ENCODE results near the gene CEP41.

CEP41 gene

GRCh38 chr7:130352194-130353074, 88.4 kb downstream of the CEP41 start:
- DNase-seq (ENCODE audit: low read depth, low spot score) = no peak

DNA sequence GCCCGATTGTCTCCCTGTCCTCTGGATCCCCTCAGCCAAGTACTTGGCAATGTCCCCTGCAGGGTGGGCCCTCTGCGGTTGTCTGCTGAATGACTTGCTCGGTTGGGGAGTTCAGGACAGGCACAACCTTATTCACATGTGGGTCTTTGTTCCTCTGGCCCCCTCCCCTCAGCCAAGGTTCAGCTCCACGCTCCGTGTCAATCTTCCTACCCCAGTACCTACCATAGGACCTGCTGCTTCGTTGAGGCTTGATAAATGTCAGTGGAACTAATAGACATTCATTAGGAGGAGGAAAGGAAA, 89.1 kb downstream of the CEP41 start:
- DNase-seq (ENCODE audit: low read depth, low spot score) = no peak

DNA sequence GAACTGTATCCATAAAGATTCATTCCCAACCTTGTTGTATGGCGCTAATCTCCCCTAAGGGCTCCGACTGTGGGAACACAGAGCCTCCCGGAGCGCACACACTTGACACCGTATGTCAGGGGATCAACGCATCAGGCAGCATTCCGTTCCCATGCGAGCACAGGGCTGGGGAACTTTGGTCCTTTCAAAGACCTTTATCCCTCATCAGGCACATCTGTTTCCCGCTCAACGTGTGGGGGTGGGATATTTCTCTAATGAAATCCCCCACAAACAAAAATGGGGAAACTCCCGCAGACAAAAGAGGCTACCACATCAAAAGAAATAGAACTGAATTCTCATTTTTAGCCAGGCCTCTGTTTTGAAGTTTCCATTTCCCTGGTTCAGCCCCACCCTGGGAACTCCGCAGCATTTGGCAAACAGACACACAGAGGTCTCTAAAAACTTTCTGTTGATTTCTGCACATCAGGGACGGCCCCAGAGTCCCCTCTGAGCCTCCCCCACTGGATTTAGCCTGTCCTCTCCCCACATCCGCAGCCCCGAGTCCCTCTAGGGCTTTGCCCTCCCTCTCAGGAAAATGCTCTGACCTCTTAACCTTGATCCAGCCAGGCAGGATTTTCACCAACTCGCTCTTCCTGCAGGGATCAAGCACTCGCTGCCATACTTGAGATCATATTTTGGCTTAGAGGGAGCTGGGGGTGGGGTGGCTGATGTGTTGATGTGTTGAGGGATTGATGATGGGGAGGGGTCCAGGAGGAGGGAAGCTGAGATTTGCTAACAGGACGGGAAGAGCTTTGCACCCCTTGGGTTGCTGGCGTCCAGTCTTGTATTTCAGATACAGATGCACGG, 89.6 kb downstream of the CEP41 start:
- no peak for DNase-seq (ENCODE audit: low read depth, low spot score)

DNA sequence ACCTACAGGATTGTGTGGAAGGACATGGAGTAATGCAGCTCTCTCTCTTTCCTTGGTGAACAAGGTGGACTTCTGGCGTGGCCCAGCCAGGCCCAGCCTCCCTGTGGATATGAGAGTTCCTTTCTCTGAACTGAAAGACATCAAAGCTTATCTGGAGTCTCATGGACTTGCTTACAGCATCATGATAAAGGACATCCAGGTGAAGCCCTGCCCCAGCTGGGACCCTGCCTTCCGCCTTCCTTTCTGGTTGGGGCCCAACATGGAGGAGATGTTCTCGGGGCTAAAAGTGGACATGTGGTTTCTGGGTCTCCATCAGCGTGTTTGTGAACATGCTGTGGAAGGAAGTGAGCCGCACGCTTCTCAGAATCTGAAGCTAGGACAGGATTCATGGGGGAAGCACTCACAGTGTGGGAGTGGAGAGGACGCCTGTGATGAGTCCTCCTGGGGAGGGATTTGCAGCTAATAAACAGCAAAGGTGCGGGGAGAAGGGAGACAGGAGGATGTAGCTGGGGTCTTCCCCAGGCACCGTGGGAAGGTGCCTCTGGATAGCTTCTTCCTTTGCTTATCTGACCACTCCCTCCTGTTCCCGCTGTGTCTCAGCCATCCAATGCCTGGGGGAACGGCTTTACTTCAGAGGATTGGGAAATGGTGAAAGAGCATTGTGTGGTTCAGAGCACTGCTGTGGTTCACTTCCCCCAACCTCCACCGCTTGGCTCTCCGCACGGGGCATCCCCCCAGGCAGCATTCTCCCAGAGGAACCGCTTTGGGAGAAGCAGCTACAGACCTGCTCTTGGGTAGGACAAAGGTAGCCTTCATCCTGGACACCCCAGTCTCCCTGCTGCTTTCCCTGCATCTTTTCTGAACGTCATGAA, 90.7 kb downstream of the CEP41 start:
- DNase-seq (ENCODE audit: low read depth, low spot score) = no peak

DNA sequence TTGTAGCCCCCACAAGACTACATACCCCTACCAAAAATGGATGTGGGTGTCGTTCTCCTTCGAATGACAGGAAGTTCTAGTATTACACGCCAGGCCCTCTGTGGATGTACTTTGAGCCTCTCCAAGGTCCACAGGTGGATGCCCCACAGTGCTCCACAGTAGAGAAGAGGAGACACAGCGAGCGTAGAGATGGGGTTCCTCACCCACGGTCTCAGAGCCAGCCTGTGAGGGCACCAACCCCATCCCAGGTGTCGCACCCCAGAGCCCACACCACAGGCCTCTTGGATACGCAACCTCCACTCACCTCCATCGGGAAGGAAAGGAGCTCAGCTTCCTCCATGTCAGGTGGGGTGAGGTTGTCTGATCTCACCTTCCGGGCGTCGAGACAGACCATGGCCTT, 93.9 kb downstream of the CEP41 start:
- DNase-seq (ENCODE audit: low read depth, low spot score) = no peak

DNA sequence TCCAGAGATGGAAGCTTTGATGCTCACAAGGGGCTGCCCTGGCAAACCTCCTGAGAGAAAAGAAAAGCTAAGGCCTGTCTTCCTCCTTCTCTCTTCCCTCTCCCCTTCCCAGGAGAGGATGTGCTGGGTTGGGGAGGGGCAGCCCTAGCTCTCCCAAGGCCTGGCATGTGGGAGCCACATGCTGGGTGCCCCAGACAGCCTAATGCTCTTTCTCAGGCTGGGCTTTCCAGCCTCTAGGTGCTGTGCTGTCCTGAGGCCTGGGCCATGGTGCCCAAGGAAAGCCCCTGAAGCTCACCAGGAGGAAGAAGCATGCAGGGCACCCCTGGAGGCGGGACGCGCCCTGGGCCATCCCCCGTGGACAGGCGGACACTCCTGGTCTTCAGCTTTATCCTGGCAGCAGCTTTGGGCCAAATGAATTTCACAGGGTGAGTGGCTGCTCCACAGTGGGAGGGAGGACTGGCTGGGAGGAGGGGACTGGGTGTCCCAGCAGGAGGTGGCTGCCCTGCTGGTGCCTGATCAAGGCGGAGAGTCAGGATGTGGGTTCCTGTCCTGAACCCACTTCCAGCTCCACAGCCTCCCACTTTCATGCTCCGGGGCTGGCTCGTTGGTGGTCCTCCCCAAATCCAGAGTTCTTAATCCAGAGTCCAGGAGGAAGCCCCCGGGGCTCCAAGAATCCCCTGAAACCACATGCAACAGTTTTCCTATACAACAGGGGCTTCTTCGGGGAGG, 94.5 kb downstream of the CEP41 start:
- DNase-seq (ENCODE audit: low read depth, low spot score) = no peak

DNA sequence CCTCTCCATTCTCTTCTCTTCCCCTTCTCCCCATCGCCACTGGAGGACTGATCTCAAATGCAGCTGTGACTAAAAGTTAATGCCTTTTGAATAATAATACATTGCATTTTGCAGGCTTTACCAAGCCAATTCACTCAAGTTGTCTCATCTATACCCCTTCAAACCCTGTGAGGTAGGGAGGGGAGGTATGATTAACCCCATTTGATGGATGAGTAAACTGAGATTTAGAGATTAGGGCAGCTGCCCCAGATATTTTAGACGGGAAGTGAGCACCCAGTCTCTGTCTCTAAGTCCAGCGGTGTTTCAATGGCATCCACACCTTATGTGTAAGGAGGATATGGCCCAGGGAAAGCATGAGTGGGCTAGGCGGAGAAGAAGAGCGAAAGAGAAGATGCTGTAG, 95.1 kb downstream of the CEP41 start:
- DNase-seq (ENCODE audit: low read depth, low spot score) = no peak

- no peak for DNase-seq (ENCODE audit: low read depth, low spot score)
Measured at GRCh38 chr7:130345136-130345535, 95.7 kb downstream of the CEP41 start.

DNA sequence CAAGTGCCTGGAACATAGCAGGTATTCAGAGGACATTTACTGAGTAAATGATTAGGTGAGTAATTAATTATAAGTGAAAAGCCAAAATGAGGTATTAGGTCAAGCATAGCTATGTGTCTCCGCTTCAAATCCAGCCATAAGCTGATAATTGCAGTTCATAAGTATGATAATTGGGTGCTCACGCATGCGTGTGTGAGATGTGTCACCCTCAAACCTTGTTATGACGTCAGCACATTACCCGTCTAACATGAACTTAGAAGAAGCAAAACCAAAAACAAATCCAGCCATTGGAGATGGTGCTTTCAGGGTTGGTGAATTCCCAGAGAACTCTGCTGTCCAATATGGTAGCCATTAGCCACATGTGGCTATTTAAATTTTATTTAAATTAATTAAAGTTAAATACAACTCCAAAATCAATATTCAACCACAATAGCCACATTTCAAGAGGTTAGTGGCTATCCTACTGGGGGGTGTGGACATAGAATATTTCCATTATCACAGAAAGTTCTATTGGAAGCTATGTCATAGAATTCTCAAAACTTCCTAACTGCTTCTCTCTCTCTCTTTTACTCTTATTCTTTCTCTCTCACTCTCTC, 96.4 kb downstream of the CEP41 start, which contains the start of gene CPA5:
CPA5 (plus strand) TSS at position 546 of the 596 bp plus-strand sequence. CDS start 1,670 bp downstream, outside the sequence.
- DNase-seq (ENCODE audit: low read depth, low spot score) = no peak

All from smooth muscle cell of the brain vasculature (primary cell).